ENCODE data around the gene GIN1.

GIN1 gene

GRCh38 chr5:103119765-103120606 is at the start of gene GIN1, which contains the start of gene PPIP5K2:
GIN1 (minus strand) TSS chr5:103120138; CDS start chr5:103108707, 11,431 bp downstream.
PPIP5K2 (plus strand) TSS chr5:103120301; CDS start chr5:103129590, 9,289 bp downstream.
- Histone ChIP-seq H3K9ac (ENCODE audit: low read length) (peak within 1 kb of the TSS; percentile 72), H3K4me2 (ENCODE audit: low read depth, low read length, poor library complexity, severe bottlenecking) (peak within 1 kb of the TSS; percentile 98), H2AFZ (ENCODE audit: low read depth, low read length, severe bottlenecking) (peak within 1 kb of the TSS; percentile 69), H4K20me1 (ENCODE audit: low read depth, low read length) (no peaks in the 10 kb centered on the region), H3K27me3 (ENCODE audit: low read length) (no peaks in the 10 kb centered on the region), H3K9me2 (replicated peaks; ENCODE audit: insufficient read depth, low read length) (no peaks in the 10 kb centered on the region), H3K36me3 (ENCODE audit: low read length) (no peaks in the 10 kb centered on the region), H3K27ac (ENCODE audit: low read depth, low read length) (peak within 1 kb of the TSS; percentile 98), H3K9me3 (ENCODE audit: insufficient read depth, low read length) (no peaks in the 10 kb centered on the region), H3K79me2 (ENCODE audit: insufficient read depth, low read length) (peaks cover 66% of the 10 kb centered on the region), H3F3A (ENCODE audit: insufficient read depth) (peaks cover 15% of the 10 kb centered on the region), H3K4me3 (ENCODE audit: insufficient read depth, low read length, poor library complexity, severe bottlenecking) (peak within 1 kb of the TSS; percentile 98)
- no peak for TF ChIP-seq CTCF (IDR thresholded peaks at IDR 0.05; ENCODE audit: insufficient read depth, low read length, poor library complexity, severe bottlenecking)
- TF ChIP-seq EZH2phosphoT487 (conservative IDR thresholded peaks at IDR 0.05; ENCODE audit: low read length) = no peak

GRCh38 chr5:103166706-103167105 is 46.8 kb upstream of the GIN1 start:
- peaks cover 38% of the 10 kb centered on the region for H3K36me3 ChIP-seq (ENCODE audit: low read length)
- no peaks in the 10 kb centered on the region for H3F3A ChIP-seq (ENCODE audit: insufficient read depth)
- no peaks in the 10 kb centered on the region for H3K79me2 ChIP-seq (ENCODE audit: insufficient read depth, low read length)
- no peaks in the 10 kb centered on the region for H3K27me3 ChIP-seq (ENCODE audit: low read length)
- no peaks in the 10 kb centered on the region for H4K20me1 ChIP-seq (ENCODE audit: low read depth, low read length)
- no peaks in the 10 kb centered on the region for H3K9me3 ChIP-seq (ENCODE audit: insufficient read depth, low read length)
- no peak overlapping the region for H3K4me2 ChIP-seq (ENCODE audit: low read depth, low read length, poor library complexity, severe bottlenecking)
- no peak overlapping the region for H2AFZ ChIP-seq (ENCODE audit: low read depth, low read length, severe bottlenecking)
- TF ChIP-seq CTCF (IDR thresholded peaks at IDR 0.05; ENCODE audit: insufficient read depth, low read length, poor library complexity, severe bottlenecking) = no peak
- TF ChIP-seq EZH2phosphoT487 (conservative IDR thresholded peaks at IDR 0.05; ENCODE audit: low read length) = no peak
- no peaks in the 10 kb centered on the region for H3K9me2 ChIP-seq (replicated peaks; ENCODE audit: insufficient read depth, low read length)
- H3K27ac ChIP-seq (ENCODE audit: low read depth, low read length) = no peak overlapping the region
- no peak overlapping the region for H3K4me3 ChIP-seq (ENCODE audit: insufficient read depth, low read length, poor library complexity, severe bottlenecking)
- no peak overlapping the region for H3K9ac ChIP-seq (ENCODE audit: low read length)

GRCh38 chr5:103151156-103151555 is 31.2 kb upstream of the GIN1 start:
- H4K20me1 ChIP-seq (ENCODE audit: low read depth, low read length) = 0 out of 2 replicates have a peak, but pooled peaks cover 4% of the 10 kb centered on the region
- no peak overlapping the region for H3K27ac ChIP-seq (ENCODE audit: low read depth, low read length)
- no peaks in the 10 kb centered on the region for H3K9me3 ChIP-seq (ENCODE audit: insufficient read depth, low read length)
- H3K79me2 ChIP-seq (ENCODE audit: insufficient read depth, low read length) = no peaks in the 10 kb centered on the region
- no peak overlapping the region for H3K4me3 ChIP-seq (ENCODE audit: insufficient read depth, low read length, poor library complexity, severe bottlenecking)
- H3F3A ChIP-seq (ENCODE audit: insufficient read depth) = peaks cover 1% of the 10 kb centered on the region; the same call in 1 of the 2 replicates
- no peaks in the 10 kb centered on the region for H3K9me2 ChIP-seq (replicated peaks; ENCODE audit: insufficient read depth, low read length)
- H3K4me2 ChIP-seq (ENCODE audit: low read depth, low read length, poor library complexity, severe bottlenecking) = no peak overlapping the region
- no peak for TF ChIP-seq CTCF (IDR thresholded peaks at IDR 0.05; ENCODE audit: insufficient read depth, low read length, poor library complexity, severe bottlenecking)
- no peak for TF ChIP-seq EZH2phosphoT487 (conservative IDR thresholded peaks at IDR 0.05; ENCODE audit: low read length)
- H3K27me3 ChIP-seq (ENCODE audit: low read length) = no peaks in the 10 kb centered on the region
- no peak overlapping the region for H3K9ac ChIP-seq (ENCODE audit: low read length)
- H3K36me3 ChIP-seq (ENCODE audit: low read length) = peaks cover 64% of the 10 kb centered on the region
- no peak overlapping the region for H2AFZ ChIP-seq (ENCODE audit: low read depth, low read length, severe bottlenecking)
